Uterus (tissue), 2 donors: ENCODE data around the gene SYNPO.

Experiments used
- CTCF ChIP-seq, 4 experiments: fragments of 200-600 bp in 2 of 4; fragments of 450-650 bp in 2 of 4; sonication (generic) in 2 of 4; IDR thresholded peaks; one replicate each; pipeline ENCODE4 v1.5.1; 2016 to 2019; ENCODE audit warnings: antibody characterized with exemption in 4 of 4, mild to moderate bottlenecking in 2 of 4, moderate library complexity in 1 of 4
- POLR2A ChIP-seq, 2 donors: fragments of 450-650 bp; IDR thresholded peaks; one replicate each; pipeline ENCODE4 v1.6.1; 2016; ENCODE audit warnings: antibody characterized with exemption in 2 of 2, mild to moderate bottlenecking in 1 of 2, moderate library complexity in 1 of 2

- TF ChIP-seq CTCF (IDR thresholded peaks at IDR 0.05) (no peak), POLR2A (IDR thresholded peaks at IDR 0.05) (no peak)
These were observed 22.3 kb upstream of the SYNPO start for GRCh38 chr5:150618163-150618562.
